T-helper 1 cell treated with Interleukin-12 subunit alpha and Interleukin-12 subunit beta and Interleukin-4 antibody, amounts not matched to agents 30 μg/mL and 1 μg/mL, for 36 hours (primary cell): ENCODE measurements around the gene KIAA0408.
"Not testable (repeated sequence)": the region's sequence is repeated elsewhere in the genome, so short reads cannot be mapped to it uniquely, and the experiment has no call there.

Source experiments
- H3K27ac Mint-ChIP-seq: one replicate; pipeline ENCODE4 v1.8.0; 2021; ENCODE audit warnings: mild to moderate bottlenecking, mixed read lengths
- H3K27me3 Mint-ChIP-seq: one replicate; pipeline ENCODE4 v1.8.0; 2021; ENCODE audit warnings: low read depth, mixed read lengths
- H3K36me3 Mint-ChIP-seq: one replicate; pipeline ENCODE4 v1.8.0; 2021; ENCODE audit warnings: low read depth, mixed read lengths
- H3K4me1 Mint-ChIP-seq: one replicate; pipeline ENCODE4 v1.8.0; 2021; ENCODE audit warnings: low read depth, mixed read lengths
- H3K4me3 Mint-ChIP-seq: one replicate; pipeline ENCODE4 v1.8.0; 2021; ENCODE audit warnings: mild to moderate bottlenecking, moderate library complexity, mixed read lengths
- H3K9me3 Mint-ChIP-seq: one replicate; pipeline ENCODE4 v1.8.0; 2021; ENCODE audit warnings: mixed read lengths

The KIAA0408 gene

DNA sequence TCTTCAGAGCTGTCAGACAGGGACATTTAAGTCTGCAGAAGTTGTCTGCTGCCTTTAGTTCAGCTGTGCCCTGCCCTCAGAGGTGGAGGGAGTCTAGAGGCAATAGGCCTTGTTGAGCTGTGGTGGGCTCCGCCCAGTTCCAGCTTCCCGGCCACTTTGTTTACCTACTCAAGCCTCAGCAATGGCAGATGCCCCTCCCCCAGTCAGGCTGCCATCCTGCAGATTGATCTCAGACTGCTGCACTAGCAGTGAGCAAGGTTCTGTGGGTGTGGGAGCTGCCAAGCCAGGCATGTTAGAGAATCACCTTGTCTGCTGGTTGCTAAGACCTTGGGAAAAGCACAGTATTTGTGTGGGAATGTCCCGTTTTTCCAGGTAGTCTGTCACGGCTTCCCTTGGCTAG is 46.1 kb downstream of the KIAA0408 start:
- H3K9me3 Mint-ChIP-seq, H3K4me3 Mint-ChIP-seq, H3K27ac Mint-ChIP-seq, H3K4me1 Mint-ChIP-seq, H3K36me3 Mint-ChIP-seq, H3K27me3 Mint-ChIP-seq: not testable (repeated sequence)

DNA sequence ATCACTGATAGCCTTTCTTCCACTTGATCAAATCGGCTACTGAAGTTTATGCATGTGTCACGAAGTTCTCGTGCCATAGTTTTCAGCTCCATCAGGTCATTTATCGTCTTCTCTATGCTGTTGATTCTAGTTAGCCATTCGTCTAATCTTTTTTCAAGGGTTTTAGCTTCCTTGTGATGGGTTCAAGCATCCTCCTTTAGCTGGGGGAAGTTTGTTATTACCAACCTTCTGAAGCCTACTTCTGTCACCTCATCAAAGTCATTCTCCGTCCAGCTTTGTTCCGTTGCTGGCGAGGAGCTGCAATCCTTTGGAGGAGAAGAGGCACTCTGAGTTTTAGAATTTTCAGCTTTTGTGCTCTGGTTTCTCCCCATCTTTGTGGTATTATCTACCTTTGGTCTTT is 47.2 kb downstream of the KIAA0408 start:
- not testable (repeated sequence) for H3K36me3 Mint-ChIP-seq, H3K27me3 Mint-ChIP-seq, H3K9me3 Mint-ChIP-seq, H3K4me3 Mint-ChIP-seq, H3K27ac Mint-ChIP-seq, H3K4me1 Mint-ChIP-seq
